ENCODE data around the gene KCNB1. TPM values are rescaled to one million over a fixed set of nuclear protein-coding genes. Genes with fewer than 3 reads are reported as not detected.
A peak's percentile ranks its signal among the peaks of the same experiment; 100 is the strongest.

Gene KCNB1
- total RNA-seq, 1 donor from 2014 or later: 21.3 TPM

GRCh38 chr20:49450281-49450721 lies 32.2 kb downstream of the KCNB1 start:
- Mint-ChIP-seq H3K9me3 (ENCODE audit: unreplicated experiment) (no peaks in the 10 kb centered on the region), H3K27me3 (ENCODE audit: unreplicated experiment) (peaks cover 13% of the 10 kb centered on the region), H3K4me1 (ENCODE audit: unreplicated experiment) (peaks cover 29% of the 10 kb centered on the region), H3K4me3 (ENCODE audit: unreplicated experiment) (no peak overlapping the region), H3K27ac (ENCODE audit: unreplicated experiment) (no peak overlapping the region), H3K36me3 (ENCODE audit: unreplicated experiment) (peaks cover 6% of the 10 kb centered on the region)
- no peak for TF ChIP-seq CTCF (IDR thresholded peaks at IDR 0.05)
- DNase-seq (ENCODE audit: extremely low spot score, unreplicated experiment): no peak

- DNase-seq (ENCODE audit: extremely low spot score, unreplicated experiment): no peak
- no peak overlapping the region for H3K4me3 Mint-ChIP-seq (ENCODE audit: unreplicated experiment)
- H3K27me3 Mint-ChIP-seq (ENCODE audit: unreplicated experiment): peaks cover 8% of the 10 kb centered on the region
- H3K4me1 Mint-ChIP-seq (ENCODE audit: unreplicated experiment): peaks cover 39% of the 10 kb centered on the region
- H3K36me3 Mint-ChIP-seq (ENCODE audit: unreplicated experiment): peaks cover 6% of the 10 kb centered on the region
- no peaks in the 10 kb centered on the region for H3K9me3 Mint-ChIP-seq (ENCODE audit: unreplicated experiment)
- TF ChIP-seq CTCF (IDR thresholded peaks at IDR 0.05): no peak
- H3K27ac Mint-ChIP-seq (ENCODE audit: unreplicated experiment): no peak overlapping the region
These were observed 33.6 kb downstream of the KCNB1 start for GRCh38 chr20:49448917-49449316.

GRCh38 chr20:49447946-49448809 lies 34.3 kb downstream of the KCNB1 start:
- H3K27me3 Mint-ChIP-seq (ENCODE audit: unreplicated experiment): peaks cover 5% of the 10 kb centered on the region
- H3K4me1 Mint-ChIP-seq (ENCODE audit: unreplicated experiment): peaks cover 39% of the 10 kb centered on the region
- H3K4me3 Mint-ChIP-seq (ENCODE audit: unreplicated experiment): no peak overlapping the region
- DNase-seq (ENCODE audit: extremely low spot score, unreplicated experiment): no peak
- H3K27ac Mint-ChIP-seq (ENCODE audit: unreplicated experiment): peak overlapping the region; percentile 75
- TF ChIP-seq CTCF (IDR thresholded peaks at IDR 0.05): no peak
- H3K36me3 Mint-ChIP-seq (ENCODE audit: unreplicated experiment): peaks cover 2% of the 10 kb centered on the region
- no peaks in the 10 kb centered on the region for H3K9me3 Mint-ChIP-seq (ENCODE audit: unreplicated experiment)

- no peak for DNase-seq (ENCODE audit: extremely low spot score, unreplicated experiment)
- peaks cover 39% of the 10 kb centered on the region for H3K4me1 Mint-ChIP-seq (ENCODE audit: unreplicated experiment)
- peak overlapping the region; percentile 75 for H3K27ac Mint-ChIP-seq (ENCODE audit: unreplicated experiment)
- H3K9me3 Mint-ChIP-seq (ENCODE audit: unreplicated experiment): no peaks in the 10 kb centered on the region
- peaks cover 5% of the 10 kb centered on the region for H3K27me3 Mint-ChIP-seq (ENCODE audit: unreplicated experiment)
- no peak overlapping the region for H3K4me3 Mint-ChIP-seq (ENCODE audit: unreplicated experiment)
- peaks cover under 1% of the 10 kb centered on the region for H3K36me3 Mint-ChIP-seq (ENCODE audit: unreplicated experiment)
- no peak for TF ChIP-seq CTCF (IDR thresholded peaks at IDR 0.05)
These were observed 35.1 kb downstream of the KCNB1 start for GRCh38 chr20:49447364-49447763.

- DNase-seq (ENCODE audit: extremely low spot score, unreplicated experiment): peak; percentile 89
- no peak for TF ChIP-seq CTCF (IDR thresholded peaks at IDR 0.05)
- Mint-ChIP-seq H3K4me3 (ENCODE audit: unreplicated experiment) (no peak overlapping the region), H3K27ac (ENCODE audit: unreplicated experiment) (peak overlapping the region; percentile 75), H3K9me3 (ENCODE audit: unreplicated experiment) (no peaks in the 10 kb centered on the region), H3K27me3 (ENCODE audit: unreplicated experiment) (peaks cover 5% of the 10 kb centered on the region), H3K4me1 (ENCODE audit: unreplicated experiment) (peaks cover 39% of the 10 kb centered on the region), H3K36me3 (ENCODE audit: unreplicated experiment) (peaks cover 5% of the 10 kb centered on the region)
These were observed 35.7 kb downstream of the KCNB1 start for GRCh38 chr20:49446808-49447207.

Measured in osteocyte (in vitro differentiated cells).